ENCODE results near the gene RP9. TPM values are rescaled to one million over a fixed set of nuclear protein-coding genes. Genes with fewer than 3 reads are reported as not detected.

The RP9 gene
- total RNA-seq, 1 experiment from 2014 or later = 16.2 TPM

DNA sequence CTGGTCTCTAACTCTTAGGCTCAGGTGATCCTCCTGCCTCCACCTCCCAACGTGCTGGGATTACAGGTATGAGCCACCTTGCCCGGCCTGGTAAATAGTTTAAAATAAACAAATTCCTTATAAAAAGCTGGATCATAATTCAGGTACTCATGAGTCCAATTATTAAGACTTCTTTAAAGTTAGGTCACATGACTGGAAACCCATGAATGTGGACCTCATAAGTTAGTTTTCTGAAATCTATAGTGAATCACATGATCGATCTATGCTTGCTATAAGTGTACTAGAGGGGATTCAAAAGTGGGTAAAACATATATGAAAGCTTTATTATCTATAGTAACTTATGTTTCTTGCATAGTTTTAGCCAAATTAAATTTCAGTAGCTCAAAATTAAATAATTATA is 60.9 kb downstream of the RP9 start:
- H3K79me2 ChIP-seq (ENCODE audit: insufficient read depth, low read length) = peaks cover 4% of the 10 kb centered on the region; the same call in 1 of the 2 replicates
- H3K9me3 ChIP-seq (ENCODE audit: control insufficient read depth, low read depth, low read length) = no peaks in the 10 kb centered on the region
- Mint-ChIP-seq H3K36me3 (ENCODE audit: insufficient read depth in 1 of 3, low read depth in 3 of 3) (no peaks in the 10 kb centered on the region; a peak in 1 of 7 replicates), H3K27ac (no peak overlapping the region), H3K9me3 (no peaks in the 10 kb centered on the region), H3K4me1 (peaks cover 0 to 2% of the 10 kb centered on the region in 2 experiments; a peak in 1 of 4 replicates), H3K4me3 (no peak overlapping the region), H3K27me3 (ENCODE audit: low read depth) (no peaks in the 10 kb centered on the region)
- no peak overlapping the region for H4K8ac ChIP-seq (replicated peaks; ENCODE audit: insufficient read length, low read depth, low read length)
- H4K91ac ChIP-seq (ENCODE audit: insufficient read length, low read depth, low read length) = no peak overlapping the region
- H3K9ac ChIP-seq (ENCODE audit: extremely low read depth, insufficient read length, low read length) = no peak overlapping the region
- H2AFZ ChIP-seq (ENCODE audit: low read length) = no peak overlapping the region
- no peak for DNase-seq
- H3K27ac ChIP-seq (ENCODE audit: insufficient read length, low read depth, low read length) = no peak overlapping the region
- peaks cover 9% of the 10 kb centered on the region for H3K79me1 ChIP-seq (ENCODE audit: insufficient read depth, low read depth, low read length, poor library complexity, severe bottlenecking)
- H3K56ac ChIP-seq (ENCODE audit: insufficient read length, low read depth, low read length) = no peak overlapping the region
- TF ChIP-seq, protein P1, sequence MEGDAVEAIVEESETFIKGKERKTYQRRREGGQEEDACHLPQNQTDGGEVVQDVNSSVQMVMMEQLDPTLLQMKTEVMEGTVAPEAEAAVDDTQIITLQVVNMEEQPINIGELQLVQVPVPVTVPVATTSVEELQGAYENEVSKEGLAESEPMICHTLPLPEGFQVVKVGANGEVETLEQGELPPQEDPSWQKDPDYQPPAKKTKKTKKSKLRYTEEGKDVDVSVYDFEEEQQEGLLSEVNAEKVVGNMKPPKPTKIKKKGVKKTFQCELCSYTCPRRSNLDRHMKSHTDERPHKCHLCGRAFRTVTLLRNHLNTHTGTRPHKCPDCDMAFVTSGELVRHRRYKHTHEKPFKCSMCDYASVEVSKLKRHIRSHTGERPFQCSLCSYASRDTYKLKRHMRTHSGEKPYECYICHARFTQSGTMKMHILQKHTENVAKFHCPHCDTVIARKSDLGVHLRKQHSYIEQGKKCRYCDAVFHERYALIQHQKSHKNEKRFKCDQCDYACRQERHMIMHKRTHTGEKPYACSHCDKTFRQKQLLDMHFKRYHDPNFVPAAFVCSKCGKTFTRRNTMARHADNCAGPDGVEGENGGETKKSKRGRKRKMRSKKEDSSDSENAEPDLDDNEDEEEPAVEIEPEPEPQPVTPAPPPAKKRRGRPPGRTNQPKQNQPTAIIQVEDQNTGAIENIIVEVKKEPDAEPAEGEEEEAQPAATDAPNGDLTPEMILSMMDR (conservative IDR thresholded peaks at IDR 0.05) = no peak
- H4K5ac ChIP-seq (ENCODE audit: insufficient read length, low read depth, low read length) = no peak overlapping the region
- no peaks in the 10 kb centered on the region for H3K4me1 ChIP-seq (ENCODE audit: insufficient read depth, low read length)
- H3K23ac ChIP-seq (ENCODE audit: insufficient read length, low read depth, low read length) = no peak overlapping the region
- no peak overlapping the region for H2BK120ac ChIP-seq (ENCODE audit: low read depth, low read length, poor library complexity, severe bottlenecking)
- H4K20me1 ChIP-seq (ENCODE audit: control insufficient read depth, insufficient read depth, insufficient read length) = no peaks in the 10 kb centered on the region
- H2BK12ac ChIP-seq (ENCODE audit: insufficient read length, low read depth, low read length) = no peak overlapping the region
- H3T11ph ChIP-seq (ENCODE audit: low read length) = no peak overlapping the region
- no peak overlapping the region for H3K14ac ChIP-seq (ENCODE audit: insufficient read depth, low read length)
- no peak overlapping the region for H3K4me2 ChIP-seq (ENCODE audit: insufficient read depth, insufficient read length, low read length)
- WGBS (ENCODE audit: extremely low coverage, insufficient read length, low lambda C conversion rate) = no CpG with 5 or more reads among the region's 3 CpGs
- no peak overlapping the region for H3K18ac ChIP-seq (ENCODE audit: insufficient read length, low read depth, low read length)
- H3K4ac ChIP-seq (ENCODE audit: low read depth, low read length) = no peak overlapping the region
- no peak overlapping the region for H2BK20ac ChIP-seq (ENCODE audit: low read depth, low read length, poor library complexity, severe bottlenecking)
- H3K27me3 ChIP-seq (ENCODE audit: insufficient read depth, low read length) = no peaks in the 10 kb centered on the region
- H3K23me2 ChIP-seq (ENCODE audit: insufficient read length, low read depth, low read length, poor library complexity, severe bottlenecking) = no peaks in the 10 kb centered on the region
- no peak overlapping the region for H2BK5ac ChIP-seq (ENCODE audit: insufficient read length, low read length)
- H2AK5ac ChIP-seq (ENCODE audit: insufficient read length, low read length) = no peak overlapping the region
- H2BK15ac ChIP-seq (ENCODE audit: low read depth, low read length) = no peak overlapping the region

Data from H9 (cell line).